ENCODE results near the gene SPAG6.
"Not testable (repeated sequence)": the region's sequence is repeated elsewhere in the genome, so short reads cannot be mapped to it uniquely, and the experiment has no call there.

The SPAG6 gene

DNA sequence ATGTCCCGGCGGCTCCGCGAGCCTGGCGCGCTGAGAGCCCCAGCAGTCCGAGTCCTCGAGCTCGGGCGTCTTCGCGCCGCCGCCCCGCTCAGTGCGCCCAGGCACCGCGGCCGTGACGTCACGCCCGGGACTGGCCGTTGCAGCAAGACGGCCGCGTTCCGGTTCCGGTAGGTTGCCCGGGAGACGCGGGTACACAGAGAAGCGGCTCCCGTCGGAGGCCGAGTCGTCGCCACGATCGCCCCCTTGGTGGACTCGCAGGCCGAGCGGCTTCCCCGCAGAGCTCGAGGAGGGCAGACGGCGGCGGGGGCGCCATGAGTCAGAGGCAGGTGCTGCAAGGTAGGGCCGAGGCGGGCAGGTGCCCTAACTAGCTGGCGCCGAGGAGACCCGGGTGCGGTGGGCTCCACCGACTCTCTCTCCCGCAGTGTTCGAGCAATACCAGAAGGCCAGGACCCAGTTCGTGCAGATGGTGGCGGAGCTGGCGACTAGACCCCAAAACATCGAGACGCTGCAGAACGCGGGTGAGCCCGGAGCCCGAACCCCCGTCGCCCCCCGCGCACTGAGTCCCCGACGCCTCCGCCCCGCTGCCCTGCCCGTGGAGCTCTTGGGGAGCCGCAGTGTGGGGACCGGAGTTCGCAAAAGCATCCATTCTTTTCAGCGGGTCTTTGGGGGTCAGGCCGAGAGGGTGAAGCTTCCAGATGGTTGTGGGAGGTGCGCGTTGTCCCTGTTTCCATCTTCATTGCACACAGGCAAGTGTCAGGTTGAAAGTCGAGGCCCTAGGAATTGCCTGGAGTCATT is at the start of gene SPAG6:
SPAG6 (plus strand) TSS at position 196 of the 795 bp plus-strand sequence; CDS start at position 312, 116 bp downstream.
- no peak for DNase-seq (ENCODE audit: low read depth)

- DNase-seq (ENCODE audit: low read depth) = no peak
These were observed 44.1 kb upstream of the SPAG6 start for GRCh38 chr10:22301193-22301592.

DNA sequence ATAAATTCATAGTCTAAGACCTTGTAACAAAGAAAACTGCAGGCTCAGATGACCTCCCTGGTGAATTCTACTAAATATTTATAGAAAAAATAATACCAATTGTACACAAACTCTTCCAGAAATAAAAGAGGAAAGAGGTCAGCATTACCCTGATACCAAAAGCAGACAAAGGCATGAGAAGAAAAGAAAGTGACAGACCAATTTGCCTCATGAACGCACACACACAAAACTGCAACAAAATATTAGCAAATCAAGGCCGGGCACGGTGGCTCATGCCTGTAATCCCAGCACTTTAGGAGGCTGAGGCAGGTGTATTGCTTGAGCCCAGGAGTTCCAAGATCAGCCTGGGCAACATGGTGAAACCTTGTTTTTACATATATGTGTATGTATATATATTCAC is 41.8 kb upstream of the SPAG6 start:
- no peak for DNase-seq (ENCODE audit: low read depth)

GRCh38 chr10:22305721-22306120 is 39.6 kb upstream of the SPAG6 start:
- DNase-seq (ENCODE audit: low read depth) = no peak

DNA sequence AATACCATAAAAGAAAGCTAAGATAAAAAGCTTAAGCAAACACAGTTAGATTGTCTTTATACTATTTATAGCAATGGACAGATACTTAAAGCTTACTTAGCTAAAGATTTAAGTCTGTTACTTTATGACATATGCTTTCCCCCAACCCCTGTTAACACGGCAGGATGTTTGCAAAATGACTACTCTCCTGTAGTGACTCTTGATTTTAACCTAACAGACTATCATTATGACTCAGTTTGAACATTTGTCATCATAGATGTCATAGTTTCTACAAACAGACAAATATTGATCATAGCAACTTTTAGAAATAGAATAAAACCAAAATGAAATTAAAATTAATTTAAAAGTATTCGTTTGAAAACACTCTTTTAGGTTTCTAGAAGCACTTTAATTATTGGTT is 36.9 kb upstream of the SPAG6 start:
- no peak for DNase-seq (ENCODE audit: low read depth)

DNA sequence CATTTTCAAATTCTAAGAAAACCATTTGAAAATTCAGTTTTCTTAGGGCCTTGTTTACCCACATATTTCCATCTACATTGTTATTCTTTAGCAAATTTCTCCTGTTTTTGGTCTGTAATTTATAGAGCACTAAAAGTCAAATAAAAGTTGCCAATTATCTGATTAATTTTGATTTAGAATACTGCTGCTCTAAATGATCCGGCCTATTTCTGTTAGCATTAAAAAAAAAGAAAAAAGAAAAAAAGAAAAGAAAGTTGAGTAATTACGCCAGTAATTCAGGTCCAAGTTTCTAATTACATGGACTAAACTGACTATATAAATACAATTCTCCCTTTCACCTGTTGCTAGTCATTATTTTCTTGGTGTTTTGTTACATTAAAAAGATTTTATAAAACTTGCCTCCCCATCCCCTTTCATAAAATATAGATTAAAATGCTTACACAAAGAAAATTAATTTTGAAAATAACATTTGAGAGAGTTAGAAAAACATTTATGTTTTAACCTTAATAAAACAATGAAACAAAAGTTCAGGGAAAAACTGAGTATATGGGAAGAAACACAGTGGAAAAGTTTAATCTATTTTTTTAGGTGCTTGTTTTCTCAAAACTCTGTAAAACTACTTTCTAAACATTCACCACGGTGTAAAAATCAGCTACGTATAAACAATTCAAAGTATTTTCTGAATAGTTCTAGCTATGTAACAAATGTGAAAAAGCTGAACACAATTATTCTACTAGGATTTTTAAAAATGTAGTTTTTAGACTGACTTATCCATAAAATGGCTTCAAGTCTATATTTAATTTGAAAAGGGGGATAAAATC is 35.9 kb upstream of the SPAG6 start:
- no peak for DNase-seq (ENCODE audit: low read depth)

DNA sequence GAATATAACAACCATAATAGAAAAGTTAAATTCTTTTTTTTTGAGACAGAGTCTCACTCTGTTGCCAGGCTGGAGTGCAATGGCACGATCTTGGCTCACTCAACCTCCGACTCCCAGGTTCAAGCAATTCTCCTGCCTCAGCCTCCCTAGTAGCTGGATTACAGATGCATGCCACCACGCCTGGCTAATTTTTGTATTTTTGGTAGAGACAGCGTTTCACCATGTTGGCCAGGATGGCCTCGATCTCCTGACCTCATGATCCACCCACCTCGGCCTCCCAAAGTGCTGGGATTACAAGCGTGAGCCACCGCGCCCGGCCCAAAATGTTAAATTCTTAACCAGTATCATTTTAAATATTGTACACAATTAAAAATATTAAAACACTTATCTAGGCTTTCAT is 35.3 kb upstream of the SPAG6 start:
- DNase-seq (ENCODE audit: low read depth) = not testable (repeated sequence)

DNA sequence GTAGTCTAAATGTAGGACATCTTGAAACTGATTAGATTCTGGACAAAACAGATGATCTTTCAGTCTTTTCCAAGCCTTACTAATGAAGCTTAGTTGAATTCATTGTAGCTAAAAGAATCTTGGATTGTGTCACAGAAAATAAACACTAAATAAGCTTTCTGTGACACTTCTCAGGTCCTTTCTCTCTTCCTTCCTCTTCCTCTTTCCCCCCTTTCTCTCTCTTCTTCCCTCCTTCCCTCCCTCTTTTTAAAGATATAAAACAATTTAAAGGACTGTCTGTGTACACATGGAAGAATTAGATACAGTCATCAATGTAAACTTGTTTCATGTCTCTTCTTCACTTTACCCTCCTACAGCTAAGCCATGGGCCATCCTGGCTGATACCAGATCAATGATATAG is 34.4 kb upstream of the SPAG6 start:
- DNase-seq (ENCODE audit: low read depth) = no peak

DNA sequence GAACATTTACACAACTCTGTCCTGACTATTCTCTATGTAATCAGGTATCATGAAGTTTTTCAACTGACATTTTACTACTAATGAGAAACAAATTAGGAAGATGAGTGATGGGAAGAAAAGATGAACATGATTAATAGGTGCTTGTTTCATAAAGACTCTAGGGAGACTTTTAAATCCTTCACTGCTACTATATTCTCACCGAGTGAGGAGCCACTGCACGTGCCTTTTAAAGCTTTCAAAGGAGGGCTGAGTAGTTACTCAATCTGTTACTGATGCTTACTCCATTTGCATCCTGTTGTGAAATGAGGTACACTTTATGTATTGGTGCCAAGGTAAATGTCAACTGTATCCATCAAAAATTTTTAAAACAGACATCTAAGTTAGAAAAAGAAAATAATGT is 30.4 kb upstream of the SPAG6 start:
- no peak for DNase-seq (ENCODE audit: low read depth)

DNA sequence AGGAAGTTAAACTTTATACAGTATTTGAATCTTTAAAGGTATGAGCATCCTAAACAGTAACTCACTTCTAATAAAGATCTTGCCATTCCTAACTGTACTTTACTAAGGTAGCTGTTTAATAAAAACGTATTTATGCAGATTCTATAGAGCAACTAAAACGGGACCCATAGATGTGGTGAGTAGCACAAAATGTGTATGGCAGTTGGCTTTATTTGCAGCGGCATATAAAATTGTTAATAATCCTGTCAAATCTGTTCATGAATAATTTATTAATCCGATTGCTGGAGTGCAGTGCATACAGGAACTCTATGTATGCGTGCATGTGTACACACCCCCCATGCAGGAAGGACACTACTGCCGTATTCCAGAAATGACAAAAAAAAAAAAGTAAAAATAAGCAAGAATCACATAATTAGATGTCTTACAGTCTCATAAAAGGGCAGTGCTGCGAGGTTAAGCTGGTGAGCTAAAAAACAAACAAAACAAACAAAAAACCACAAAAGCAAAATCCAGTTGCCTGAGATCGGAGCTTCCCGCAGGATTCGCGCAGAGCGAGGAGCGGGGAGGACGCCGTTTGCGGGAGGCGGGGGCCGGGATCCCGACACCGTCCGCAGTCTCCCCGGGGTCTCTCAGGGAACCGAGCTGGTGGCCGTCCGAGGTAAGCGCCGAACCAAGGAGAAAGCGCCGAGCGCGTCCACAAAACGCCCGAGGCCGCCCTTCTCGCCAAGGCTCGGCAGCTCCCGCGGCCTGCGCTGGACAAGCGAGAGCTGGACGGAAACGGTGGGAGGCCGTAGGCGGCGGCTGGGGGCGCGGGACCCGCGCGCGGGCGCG is 29.6 kb upstream of the SPAG6 start:
- DNase-seq (ENCODE audit: low read depth) = no peak

GRCh38 chr10:22316286-22317075 is 28.8 kb upstream of the SPAG6 start, which contains the start of gene COMMD3:
TSS of gene COMMD3 (plus strand) at chr10:22316388. CDS start at chr10:22316418, 30 bp downstream.
- no peak for DNase-seq (ENCODE audit: low read depth)

- DNase-seq (ENCODE audit: low read depth) = no peak
These were observed 28.3 kb upstream of the SPAG6 start for GRCh38 chr10:22317076-22317370.

DNA sequence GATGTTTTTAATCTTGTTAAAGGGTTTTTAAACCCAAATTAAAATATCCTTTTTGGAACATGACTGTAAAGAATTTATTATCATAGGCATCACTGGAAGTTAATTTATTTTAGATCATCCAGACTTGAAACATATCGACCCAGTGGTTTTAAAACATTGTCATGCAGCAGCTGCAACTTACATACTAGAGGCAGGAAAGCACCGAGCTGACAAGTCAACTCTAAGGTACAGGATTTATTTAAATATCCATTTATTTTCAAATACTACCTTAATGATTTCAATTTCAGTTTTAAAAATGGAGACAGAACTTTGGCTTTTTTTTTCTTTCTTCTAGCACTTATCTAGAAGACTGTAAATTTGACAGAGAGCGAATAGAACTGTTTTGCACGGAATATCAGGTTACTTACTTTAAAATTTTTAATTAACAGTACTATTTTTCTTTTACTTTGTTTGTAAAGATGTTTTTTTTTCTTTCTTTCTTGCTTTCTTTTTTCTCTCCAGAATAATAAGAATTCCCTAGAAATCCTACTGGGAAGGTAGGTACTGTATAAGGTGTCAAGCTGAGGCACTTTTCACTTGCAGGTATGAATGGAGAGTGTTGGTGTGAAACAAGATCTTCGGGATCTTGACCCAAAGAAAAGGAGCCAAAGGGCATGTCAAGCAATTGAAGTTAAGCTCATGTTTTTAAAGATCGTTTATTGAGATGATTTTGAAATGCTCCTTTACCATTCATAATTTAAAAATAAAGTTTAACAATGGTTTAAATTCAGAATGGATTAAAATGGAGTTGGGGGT is 27.3 kb upstream of the SPAG6 start:
- DNase-seq (ENCODE audit: low read depth) = no peak

DNA sequence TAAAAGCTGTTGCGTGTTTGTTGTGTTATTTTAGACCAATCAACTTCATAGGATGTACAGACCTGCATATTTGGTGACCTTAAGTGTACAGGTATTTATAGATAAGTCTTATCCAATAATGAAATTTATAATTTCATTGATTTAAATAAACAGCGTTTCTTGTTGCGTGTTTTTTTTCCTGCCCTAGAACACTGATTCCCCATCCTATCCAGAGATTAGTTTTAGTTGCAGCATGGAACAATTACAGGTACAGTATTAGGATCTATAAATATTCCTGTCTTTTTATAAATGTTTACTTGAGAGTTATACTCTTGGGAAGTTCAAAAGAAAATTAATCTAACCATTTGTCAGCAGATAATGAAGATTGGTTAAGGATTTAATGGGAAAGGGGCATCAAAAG is 26.5 kb upstream of the SPAG6 start:
- DNase-seq (ENCODE audit: low read depth) = no peak

GRCh38 chr10:22319547-22319979 is 25.7 kb upstream of the SPAG6 start:
- DNase-seq (ENCODE audit: low read depth) = no peak

DNA sequence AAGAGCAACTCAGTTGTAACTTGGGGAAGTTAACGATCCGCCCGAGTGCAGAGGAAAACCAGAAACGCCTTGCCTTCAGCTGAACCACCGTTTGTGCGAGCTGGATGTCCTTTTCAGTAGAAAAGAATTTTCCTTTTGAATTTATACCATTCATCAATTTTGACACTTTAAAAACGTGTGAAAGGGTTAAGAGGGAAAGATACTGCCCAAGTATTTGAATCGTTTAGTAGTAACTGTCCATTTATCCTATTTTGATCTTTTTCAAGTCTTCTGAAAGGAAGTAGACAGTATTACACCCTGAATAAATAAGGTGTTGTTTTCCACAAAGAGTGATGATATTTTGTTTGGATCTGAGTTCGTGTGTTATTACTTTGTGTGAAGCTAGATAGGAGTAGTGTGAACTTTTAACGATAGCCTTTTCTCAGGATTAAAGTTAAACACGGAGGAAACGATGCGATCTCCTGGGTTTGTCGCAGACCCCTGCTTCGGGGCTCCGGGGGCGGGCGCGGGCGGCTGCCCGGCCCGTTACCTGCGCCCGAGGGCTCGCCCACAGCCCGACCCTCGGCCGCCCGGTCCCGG is 25.2 kb upstream of the SPAG6 start:
- no peak for DNase-seq (ENCODE audit: low read depth)

DNA sequence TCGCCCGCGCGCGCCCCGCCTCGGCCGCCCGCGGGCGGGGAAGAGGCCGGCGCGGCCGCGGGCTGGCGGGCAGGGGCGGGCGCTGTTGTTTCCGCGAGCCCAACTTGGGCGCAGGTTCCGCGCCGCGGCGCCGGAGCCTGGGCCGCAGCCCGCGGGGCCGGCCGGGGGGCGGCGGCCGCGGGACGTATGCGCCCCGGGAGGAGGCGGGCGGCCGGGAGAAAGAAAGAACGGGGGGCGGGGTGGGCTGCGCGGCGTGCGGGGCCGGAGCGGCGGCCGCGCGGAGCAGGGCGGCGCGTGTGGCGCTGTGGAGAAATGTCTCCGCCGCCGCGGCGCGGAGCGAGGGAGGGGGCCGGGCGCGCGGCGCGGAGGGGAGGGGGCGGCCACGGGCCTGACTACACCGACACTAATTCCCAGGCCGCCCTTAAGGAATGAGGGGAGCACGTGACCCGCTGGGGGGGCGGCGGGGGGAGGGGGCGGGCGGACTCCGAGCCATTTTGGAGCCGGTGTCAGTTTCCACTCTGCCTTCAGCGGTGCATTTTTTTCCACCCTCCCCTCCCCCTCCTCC is 24.6 kb upstream of the SPAG6 start, which contains the start of gene BMI1:
BMI1 (plus strand) TSS at position 509 of the 565 bp plus-strand sequence. CDS start 5,351 bp downstream, outside the sequence.
- DNase-seq (ENCODE audit: low read depth) = no peak

DNA sequence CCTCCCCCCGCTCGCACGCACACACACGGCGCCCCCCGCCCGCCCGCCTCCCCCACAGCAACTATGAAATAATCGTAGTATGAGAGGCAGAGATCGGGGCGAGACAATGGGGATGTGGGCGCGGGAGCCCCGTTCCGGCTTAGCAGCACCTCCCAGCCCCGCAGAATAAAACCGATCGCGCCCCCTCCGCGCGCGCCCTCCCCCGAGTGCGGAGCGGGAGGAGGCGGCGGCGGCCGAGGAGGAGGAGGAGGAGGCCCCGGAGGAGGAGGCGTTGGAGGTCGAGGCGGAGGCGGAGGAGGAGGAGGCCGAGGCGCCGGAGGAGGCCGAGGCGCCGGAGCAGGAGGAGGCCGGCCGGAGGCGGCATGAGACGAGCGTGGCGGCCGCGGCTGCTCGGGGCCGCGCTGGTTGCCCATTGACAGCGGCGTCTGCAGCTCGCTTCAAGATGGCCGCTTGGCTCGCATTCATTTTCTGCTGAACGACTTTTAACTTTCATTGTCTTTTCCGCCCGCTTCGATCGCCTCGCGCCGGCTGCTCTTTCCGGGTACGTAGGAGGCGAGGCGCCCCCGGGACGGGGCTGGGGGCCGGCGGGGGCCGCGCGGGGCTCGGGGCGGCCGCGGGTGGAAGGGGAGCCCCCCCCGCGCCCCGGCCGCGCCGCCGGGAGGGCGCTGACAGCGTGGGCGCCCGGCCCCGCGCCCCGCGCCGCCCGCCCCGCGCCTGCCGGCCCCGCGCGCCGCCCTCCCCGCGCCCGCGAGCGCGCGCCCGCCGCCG is 24.0 kb upstream of the SPAG6 start:
- no peak for DNase-seq (ENCODE audit: low read depth)

All from HS-5 (cell line).